OCI-LY3 (cell line): ENCODE data around the gene OSCP1.

ENCODE experiments used
- CTCF ChIP-seq: fragments of 200-600, 300-600 bp; sonication (generic); IDR thresholded peaks from 2 replicates; pipeline ENCODE4 v1.5.1; 2014; ENCODE audit warnings: antibody characterized with exemption, low read length, low read depth
- EZH2phosphoT487 ChIP-seq: fragments of 200-600 bp; shearing (Covaris generic); IDR thresholded peaks from 2 replicates; pipeline ENCODE4 v1.6.1; 2018; ENCODE audit warnings: antibody characterized with exemption, mixed run types, low read depth

- TF ChIP-seq CTCF (no peak), EZH2phosphoT487 (no peak)
These were observed 43.8 kb downstream of the OSCP1 start for GRCh38 chr1:36406440-36406839.
